GM20000 (cell line): ENCODE data around the gene CA7.

Source experiments
- DNase-seq: peaks from one replicate; pipeline ENCODE4 v3.0.0; 2012; ENCODE audit warnings: low spot score
- CTCF ChIP-seq: IDR thresholded peaks from 2 replicates; pipeline ENCODE4 v1.5.1; 2012; ENCODE audit warnings: mild to moderate bottlenecking, control low read depth; ENCODE audit errors: extremely low read depth, missing control alignments

CA7 gene

GRCh38 chr16:66840883-66841282 is 3.3 kb upstream of the CA7 start:
- no peak for DNase-seq
- no peak for TF ChIP-seq CTCF

- no peak for DNase-seq
- TF ChIP-seq CTCF = no peak
These were observed 2.8 kb upstream of the CA7 start for GRCh38 chr16:66841366-66841765.

GRCh38 chr16:66842765-66843164 is 1.4 kb upstream of the CA7 start:
- DNase-seq = peak; percentile 35
- no peak for TF ChIP-seq CTCF

- no peak for TF ChIP-seq CTCF
- DNase-seq = no peak
These were observed 1.0 kb upstream of the CA7 start for GRCh38 chr16:66843191-66843590.

GRCh38 chr16:66844009-66844341 is 239 bp upstream of the CA7 start:
- no peak for TF ChIP-seq CTCF

GRCh38 chr16:66845080-66845410 is 831 bp downstream of the CA7 start:
- no peak for DNase-seq
- no peak for TF ChIP-seq CTCF

More at GRCh38 chr16:66844009-66844341, 239 bp upstream of the CA7 start:
- no peak for DNase-seq

GRCh38 chr16:66845791-66846221 is 1.6 kb downstream of the CA7 start:
- TF ChIP-seq CTCF = no peak
- DNase-seq = no peak
